HCT116 (cell line): ENCODE data around the gene GEMIN4. TPM values are rescaled to one million over a fixed set of nuclear protein-coding genes. Genes with fewer than 3 reads are reported as not detected.

Source experiments
- ATAC-seq: fragments of 200-7000 bp; cut with Tn5 transposase; 2 replicates; pipeline ENCODE4 v1.9.1; 2020; ENCODE audit warnings: mild to moderate bottlenecking, moderate library complexity
- BruUV-seq: library from RNA; stranded (reverse); fragments of 400-500 nt; replicated peaks from 2 replicates; lab custom pipeline; 2021; lab: Mats Ljungman, UMichigan
- CTCF ChIA-PET: fragments of 300-600 bp; sonication (Branson Sonifier 250); formaldehyde crosslinking; loops from one replicate; lab custom pipeline; 2021; ENCODE audit warnings: antibody characterized with exemption; lab: Charles Lee
- POLR2A ChIA-PET: fragments of 300-600, 350-600 bp; sonication (Branson Sonifier 250); formaldehyde crosslinking; loops from one replicate; lab custom pipeline; 2021; ENCODE audit warnings: antibody characterized with exemption; lab: Charles Lee
- RAD21 ChIA-PET, 2 experiments: fragments of 300-600 bp; sonication (Branson Sonifier 250); formaldehyde crosslinking; loops; one replicate each; lab custom pipeline; 2023; ENCODE audit warnings: low total read pairs in 2 of 2; ENCODE audit not compliant: uncharacterized antibody in 2 of 2, unreplicated experiment in 2 of 2, low non-redundant PET in 1 of 2; lab: Charles Lee
- DNase-seq: peaks from one replicate; pipeline ENCODE4 v3.0.0-alpha.2; 2010; ENCODE audit warnings: low read depth, low spot score
- H2AFZ ChIP-seq: fragments of 200-600 bp; shearing (Covaris generic), sonication (generic); 2 replicates; pipeline ENCODE4 v1.6.1; 2017; ENCODE audit warnings: low read depth, mixed run types, mixed read lengths, antibody characterized with exemption, low read length; ENCODE audit not compliant: poor library complexity, severe bottlenecking
- H3K27ac ChIP-seq: 2 replicates; pipeline ENCODE4 v1.5.1; 2012; ENCODE audit warnings: low read depth, low read length
- H3K27me3 ChIP-seq: fragments of 200-600 bp; sonication (generic); 2 replicates; pipeline ENCODE4 v1.6.1; 2016; ENCODE audit warnings: mixed run types, low read length, mixed read lengths; ENCODE audit not compliant: insufficient read depth
- H3K36me3 ChIP-seq, 2 experiments: fragments of 200-500 bp in 1 of 2; fragments of 200-600 bp in 1 of 2; sonication (Bioruptor generic) in 1 of 2; sonication (generic) in 1 of 2; 2 replicates each; pipeline versions ENCODE4 v1.5.1 to v1.6.1; 2014 to 2016; ENCODE audit warnings: low read length in 2 of 2, inconsistent platforms in 1 of 2, mixed read lengths in 1 of 2, mixed run types in 1 of 2; ENCODE audit not compliant: insufficient read depth in 2 of 2, control insufficient read depth in 1 of 2
- H3K4me1 ChIP-seq, 2 experiments: fragments of 200-600 bp in 1 of 2; sonication (generic) in 1 of 2; 2 replicates each; pipeline versions ENCODE4 v1.5.1 to v1.6.1; 2012 to 2017; ENCODE audit warnings: low read length in 2 of 2, inconsistent platforms in 1 of 2, mild to moderate bottlenecking in 1 of 2, mixed read lengths in 1 of 2, mixed run types in 1 of 2, moderate library complexity in 1 of 2; ENCODE audit not compliant: insufficient read depth in 2 of 2, control insufficient read depth in 1 of 2
- H3K4me2 ChIP-seq: fragments of 200-600 bp; sonication (generic); 2 replicates; pipeline ENCODE4 v1.6.1; 2017; ENCODE audit warnings: mixed run types, low read length, mixed read lengths
- H3K4me3 ChIP-seq, 2 experiments: fragments of 200-600 bp in 1 of 2; sonication (generic) in 1 of 2; replicated peaks in 1 of 2; 2 replicates each; pipeline ENCODE4 v1.5.1; 2011 to 2016; ENCODE audit warnings: low read length in 2 of 2, control low read depth in 1 of 2, low read depth in 1 of 2, mild to moderate bottlenecking in 1 of 2, mixed read lengths in 1 of 2, mixed run types in 1 of 2
- H3K79me2 ChIP-seq: fragments of 200-600 bp; sonication (generic); 2 replicates; pipeline ENCODE4 v1.6.1; 2017; ENCODE audit warnings: mild to moderate bottlenecking, mixed run types, low read length, moderate library complexity, mixed read lengths; ENCODE audit not compliant: insufficient read depth
- H3K9ac ChIP-seq: fragments of 200-600 bp; sonication (generic); 2 replicates; pipeline ENCODE4 v1.6.1; 2016; ENCODE audit warnings: low read length, mixed read lengths
- H3K9me2 ChIP-seq: fragments of 200-600 bp; sonication (generic), shearing (Covaris generic); 2 replicates; pipeline ENCODE4 v1.6.1; 2017; ENCODE audit warnings: mixed run types, mild to moderate bottlenecking, moderate library complexity; ENCODE audit not compliant: insufficient read depth
- H3K9me3 ChIP-seq, 2 experiments: fragments of 200-500 bp in 1 of 2; fragments of 200-600 bp in 1 of 2; sonication (Bioruptor generic) in 1 of 2; sonication (generic) in 1 of 2; 2 replicates each; pipeline ENCODE4 v1.6.1; 2014 to 2017; ENCODE audit warnings: low read length in 2 of 2, mixed read lengths in 2 of 2, inconsistent platforms in 1 of 2, low read depth in 1 of 2, mild to moderate bottlenecking in 1 of 2, mixed run types in 1 of 2, moderate library complexity in 1 of 2; ENCODE audit not compliant: control insufficient read depth in 1 of 2, insufficient read depth in 1 of 2
- H4K20me1 ChIP-seq: fragments of 200-600 bp; sonication (generic), shearing (Covaris generic); 2 replicates; pipeline ENCODE4 v1.6.1; 2017; ENCODE audit warnings: mixed run types, mild to moderate bottlenecking, moderate library complexity; ENCODE audit not compliant: insufficient read depth
- ATF3 ChIP-seq: IDR thresholded peaks from 2 replicates; pipeline ENCODE4 v1.6.1; 2012
- CBX3 ChIP-seq: IDR thresholded peaks from 2 replicates; pipeline ENCODE4 v1.6.1; 2012; ENCODE audit warnings: low read depth
- CTCF ChIP-seq, 3 experiments: fragments of 200-600 bp in 1 of 3; sonication (generic) in 1 of 3; IDR thresholded peaks in 2 of 3; conservative IDR thresholded peaks in 1 of 3; 2 replicates each; pipeline ENCODE4 v1.5.1; 2012 to 2017; ENCODE audit warnings: low read depth in 2 of 3, low read length in 2 of 3, antibody characterized with exemption in 1 of 3, borderline replicate concordance in 1 of 3, control low read depth in 1 of 3, mild to moderate bottlenecking in 1 of 3, mixed read lengths in 1 of 3, mixed run types in 1 of 3, moderate library complexity in 1 of 3; ENCODE audit not compliant: insufficient read depth in 1 of 3
- EZH2 ChIP-seq: fragments of 200-600 bp; sonication (generic); IDR thresholded peaks from 2 replicates; pipeline ENCODE4 v1.6.1; 2017; ENCODE audit warnings: antibody characterized with exemption, mixed run types
- EZH2phosphoT487 ChIP-seq: fragments of 200-600 bp; IDR thresholded peaks from 2 replicates; pipeline ENCODE4 v1.6.1; 2018; ENCODE audit warnings: antibody characterized with exemption, borderline replicate concordance
- MAX ChIP-seq: IDR thresholded peaks from 2 replicates; pipeline ENCODE4 v1.6.1; 2012
- POLR2AphosphoS5 ChIP-seq: IDR thresholded peaks from 2 replicates; pipeline ENCODE4 v1.6.1; 2011; ENCODE audit warnings: mild to moderate bottlenecking, low read depth, low read length, moderate library complexity
- RAD21 ChIP-seq: IDR thresholded peaks from 2 replicates; pipeline ENCODE4 v1.6.1; 2012; ENCODE audit warnings: low read depth, mild to moderate bottlenecking
- SRF ChIP-seq: IDR thresholded peaks from 2 replicates; pipeline ENCODE4 v1.6.1; 2012; ENCODE audit warnings: low read depth
- YY1 ChIP-seq: IDR thresholded peaks from 2 replicates; pipeline ENCODE4 v1.6.1; 2011; ENCODE audit warnings: low read length, low read depth, moderate library complexity, mild to moderate bottlenecking; ENCODE audit not compliant: insufficient replicate concordance; ENCODE audit errors: extremely low read depth
- ZFX ChIP-seq: fragments of 450-650 bp; IDR thresholded peaks from 2 replicates; pipeline ENCODE4 v1.6.1; 2017
- ZNF274 ChIP-seq: fragments of 200-500 bp; sonication (Bioruptor generic); IDR thresholded peaks from 2 replicates; pipeline ENCODE4 v1.6.1; 2014; ENCODE audit warnings: mild to moderate bottlenecking, low read depth, low read length, inconsistent platforms
- intact Hi-C: fragments of 100-400 bp; cut with micrococcal nuclease; formaldehyde crosslinking; loops from 2 replicates; pipeline ENCODE4 v1.10.0; 2022
- total RNA-seq: library from RNA; stranded (reverse); gene quantifications from one replicate; pipeline ENCODE4 v1.2.1, GENCODE V29; 2021; ENCODE audit not compliant: unreplicated experiment
- TF ChIP-seq, protein P1 (sequence below): IDR thresholded peaks from 2 replicates; pipeline ENCODE4 v1.6.1; 2012; ENCODE audit warnings: low read depth

The GEMIN4 gene
- total RNA-seq, 1 experiment from 2014 or later = 53.2 TPM

- CTCF ChIA-PET = interaction anchor here (1.6 kb wide), 1 partner anchor 182 kb away, joined by 6 read pairs; no protein-coding TSS in a partner anchor
- intact Hi-C loops = no loop called here
- POLR2A ChIA-PET = no interaction called here
Measured at GRCh38 chr17:799261-799660, 47.2 kb upstream of the GEMIN4 start.

More at GRCh38 chr17:799261-799660, 47.2 kb upstream of the GEMIN4 start:
- TF ChIP-seq CTCF (IDR thresholded peaks at IDR 0.05 in 2 of 3, conservative IDR thresholded peaks at IDR 0.05 in 1 of 3; ENCODE audit: borderline replicate concordance in 1 of 3, insufficient read depth in 1 of 3, low read depth in 2 of 3, low read length in 2 of 3) (no peak), ZFX (no peak), MAX (no peak), EZH2 (no peak), EZH2phosphoT487 (no peak), POLR2AphosphoS5 (no peak), CBX3 (no peak), SRF (no peak), RAD21 (no peak), YY1 (no peak), ZNF274 (no peak), ATF3 (no peak)
- TF ChIP-seq, protein P1, sequence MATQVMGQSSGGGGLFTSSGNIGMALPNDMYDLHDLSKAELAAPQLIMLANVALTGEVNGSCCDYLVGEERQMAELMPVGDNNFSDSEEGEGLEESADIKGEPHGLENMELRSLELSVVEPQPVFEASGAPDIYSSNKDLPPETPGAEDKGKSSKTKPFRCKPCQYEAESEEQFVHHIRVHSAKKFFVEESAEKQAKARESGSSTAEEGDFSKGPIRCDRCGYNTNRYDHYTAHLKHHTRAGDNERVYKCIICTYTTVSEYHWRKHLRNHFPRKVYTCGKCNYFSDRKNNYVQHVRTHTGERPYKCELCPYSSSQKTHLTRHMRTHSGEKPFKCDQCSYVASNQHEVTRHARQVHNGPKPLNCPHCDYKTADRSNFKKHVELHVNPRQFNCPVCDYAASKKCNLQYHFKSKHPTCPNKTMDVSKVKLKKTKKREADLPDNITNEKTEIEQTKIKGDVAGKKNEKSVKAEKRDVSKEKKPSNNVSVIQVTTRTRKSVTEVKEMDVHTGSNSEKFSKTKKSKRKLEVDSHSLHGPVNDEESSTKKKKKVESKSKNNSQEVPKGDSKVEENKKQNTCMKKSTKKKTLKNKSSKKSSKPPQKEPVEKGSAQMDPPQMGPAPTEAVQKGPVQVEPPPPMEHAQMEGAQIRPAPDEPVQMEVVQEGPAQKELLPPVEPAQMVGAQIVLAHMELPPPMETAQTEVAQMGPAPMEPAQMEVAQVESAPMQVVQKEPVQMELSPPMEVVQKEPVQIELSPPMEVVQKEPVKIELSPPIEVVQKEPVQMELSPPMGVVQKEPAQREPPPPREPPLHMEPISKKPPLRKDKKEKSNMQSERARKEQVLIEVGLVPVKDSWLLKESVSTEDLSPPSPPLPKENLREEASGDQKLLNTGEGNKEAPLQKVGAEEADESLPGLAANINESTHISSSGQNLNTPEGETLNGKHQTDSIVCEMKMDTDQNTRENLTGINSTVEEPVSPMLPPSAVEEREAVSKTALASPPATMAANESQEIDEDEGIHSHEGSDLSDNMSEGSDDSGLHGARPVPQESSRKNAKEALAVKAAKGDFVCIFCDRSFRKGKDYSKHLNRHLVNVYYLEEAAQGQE = no peak
- Histone ChIP-seq H3K4me3 (no peak overlapping the region), H3K36me3 (peaks cover 3 to 8% of the 10 kb centered on the region in 2 experiments; a peak in 2 of 4 replicates), H3K27me3 (no peaks in the 10 kb centered on the region), H3K4me1 (peaks cover 0 to 11% of the 10 kb centered on the region in 2 experiments; a peak in 2 of 4 replicates), H3K9me3 (no peaks in the 10 kb centered on the region), H3K27ac (no peak overlapping the region), H3K4me2 (no peak overlapping the region), H2AFZ (no peak overlapping the region), H3K9me2 (no peaks in the 10 kb centered on the region), H3K9ac (no peak overlapping the region), H3K79me2 (no peaks in the 10 kb centered on the region), H4K20me1 (no peaks in the 10 kb centered on the region)
- DNase-seq = no peak
- ATAC-seq = no peak
- RAD21 ChIA-PET = interaction anchor here in 1 of 2 experiments (0.6 kb wide), 1 partner anchor 174 kb away, joined by 3 read pairs; no protein-coding TSS in a partner anchor
- BruUV-seq = no TSS peak
